ENCODE measurements around the gene DTNB.

The DTNB gene

GRCh38 chr2:25491003-25491696, 182.2 kb downstream of the DTNB start:
- no peak for TF ChIP-seq CTCF (IDR thresholded peaks at IDR 0.05; ENCODE audit: insufficient read depth, low read depth, low read length, missing control alignments)
- H3K4me3 ChIP-seq (ENCODE audit: low read length) = no peak overlapping the region
- peak; percentile 88 for DNase-seq (ENCODE audit: low read depth)

- H3K4me3 ChIP-seq (ENCODE audit: low read length) = no peak overlapping the region
- DNase-seq (ENCODE audit: low read depth) = no peak
- no peak for TF ChIP-seq CTCF (IDR thresholded peaks at IDR 0.05; ENCODE audit: insufficient read depth, low read depth, low read length, missing control alignments)
Observed at GRCh38 chr2:25490217-25490616, 183.2 kb downstream of the DTNB start.

- no peak for TF ChIP-seq CTCF (IDR thresholded peaks at IDR 0.05; ENCODE audit: insufficient read depth, low read depth, low read length, missing control alignments)
- DNase-seq (ENCODE audit: low read depth) = no peak
- H3K4me3 ChIP-seq (ENCODE audit: low read length) = no peak overlapping the region
Observed at GRCh38 chr2:25489631-25490030, 183.7 kb downstream of the DTNB start.

- H3K4me3 ChIP-seq (ENCODE audit: low read length) = no peak overlapping the region
- DNase-seq (ENCODE audit: low read depth) = no peak
- TF ChIP-seq CTCF (IDR thresholded peaks at IDR 0.05; ENCODE audit: insufficient read depth, low read depth, low read length, missing control alignments) = no peak
Observed at GRCh38 chr2:25483607-25484266, 189.6 kb downstream of the DTNB start.

GRCh38 chr2:25482341-25482740, 191.0 kb downstream of the DTNB start:
- DNase-seq (ENCODE audit: low read depth) = no peak
- no peak overlapping the region for H3K4me3 ChIP-seq (ENCODE audit: low read length)
- TF ChIP-seq CTCF (IDR thresholded peaks at IDR 0.05; ENCODE audit: insufficient read depth, low read depth, low read length, missing control alignments) = no peak

- no peak overlapping the region for H3K4me3 ChIP-seq (ENCODE audit: low read length)
- TF ChIP-seq CTCF (IDR thresholded peaks at IDR 0.05; ENCODE audit: insufficient read depth, low read depth, low read length, missing control alignments) = no peak
- DNase-seq (ENCODE audit: low read depth) = no peak
Observed at GRCh38 chr2:25481381-25482300, 191.7 kb downstream of the DTNB start.

Data from epithelial cell of esophagus (primary cell).